K562 (cell line): ENCODE data around the gene HP. TPM values are rescaled to one million over a fixed set of nuclear protein-coding genes. Genes with fewer than 3 reads are reported as not detected.

Source experiments
- EWSR1 ChIP-seq: fragments of 450-650 bp; IDR thresholded peaks from 2 replicates; pipeline ENCODE4 v1.6.1; 2018; ENCODE audit warnings: borderline replicate concordance, mild to moderate bottlenecking, low read depth, moderate library complexity; ENCODE audit not compliant: partially characterized antibody
- FOXA3 ChIP-seq, 2 experiments: fragments of 450-650 bp in 1 of 2; sonication (generic) in 1 of 2; formaldehyde crosslinking; IDR thresholded peaks in 1 of 2; conservative IDR thresholded peaks in 1 of 2; 2 replicates each; pipeline versions ENCODE4 v1.4.0 to v1.8.0; 2020 to 2022; ENCODE audit warnings: mild to moderate bottlenecking in 2 of 2, missing genetic modification reagents in 1 of 2
- HDAC3 ChIP-seq: fragments of 450-650 bp; IDR thresholded peaks from 2 replicates; pipeline ENCODE4 v1.6.1; 2018; ENCODE audit warnings: borderline replicate concordance, mild to moderate bottlenecking, moderate library complexity; ENCODE audit not compliant: partially characterized antibody
- HDAC8 ChIP-seq: fragments of 450-650 bp; IDR thresholded peaks from 2 replicates; pipeline ENCODE4 v1.6.1; 2016; ENCODE audit warnings: mild to moderate bottlenecking, missing genetic modification characterization, moderate library complexity, missing compliant biosample characterization
- HMGN3 ChIP-seq: IDR thresholded peaks from 2 replicates; pipeline ENCODE4 v1.6.1; 2011; ENCODE audit warnings: borderline replicate concordance, low read depth, mild to moderate bottlenecking, mixed read lengths, low read length; ENCODE audit not compliant: insufficient read length; ENCODE audit errors: extremely low read depth
- MTA3 ChIP-seq: fragments of 450-650 bp; formaldehyde crosslinking; IDR thresholded peaks from 2 replicates; pipeline ENCODE4 v1.6.1; 2017; ENCODE audit warnings: mild to moderate bottlenecking, borderline replicate concordance
- NBN ChIP-seq: fragments of 450-650 bp; IDR thresholded peaks from 2 replicates; pipeline ENCODE4 v1.6.1; 2016; ENCODE audit warnings: low read depth, mild to moderate bottlenecking
- NR3C1 ChIP-seq: sonication (generic); formaldehyde crosslinking; IDR thresholded peaks from 2 replicates; pipeline ENCODE4 v1.8.1; 2022; ENCODE audit warnings: missing genetic modification reagents
- RBM34 ChIP-seq: fragments of 200-400 bp; formaldehyde crosslinking; IDR thresholded peaks from 2 replicates; pipeline ENCODE4 v1.6.1; 2018; ENCODE audit warnings: low read length, borderline replicate concordance; ENCODE audit not compliant: insufficient read depth
- SMC3 ChIP-seq: conservative IDR thresholded peaks from 2 replicates; pipeline ENCODE4 v1.6.1; 2011; ENCODE audit warnings: low read depth, low read length, improper control_type of control experiment; ENCODE audit not compliant: insufficient read depth
- SOX6 ChIP-seq: fragments of 450-650 bp; IDR thresholded peaks from 2 replicates; pipeline ENCODE4 v1.6.1; 2014; ENCODE audit warnings: mild to moderate bottlenecking
- SP1 ChIP-seq: sonication (generic); formaldehyde crosslinking; IDR thresholded peaks from 2 replicates; pipeline ENCODE4 v1.8.1; 2022; ENCODE audit warnings: mild to moderate bottlenecking, missing genetic modification reagents
- SREBF1 ChIP-seq: fragments of 150-350 bp; IDR thresholded peaks from 2 replicates; pipeline ENCODE4 v1.6.1; 2014; ENCODE audit warnings: antibody characterized with exemption, low read depth, low read length, borderline replicate concordance
- TEAD1 ChIP-seq, 2 experiments: fragments of 450-650 bp in 1 of 2; sonication (generic) in 1 of 2; formaldehyde crosslinking; IDR thresholded peaks; 2 replicates each; pipeline versions ENCODE4 v1.4.0 to v1.8.0; 2020 to 2022; ENCODE audit warnings: mild to moderate bottlenecking in 2 of 2, missing genetic modification reagents in 1 of 2
- U2AF2 ChIP-seq: fragments of 200-400 bp; formaldehyde crosslinking; optimal IDR thresholded peaks from 2 replicates; pipeline ENCODE3; 2017; ENCODE audit warnings: low read depth, mild to moderate bottlenecking, low read length
- ZNF785 ChIP-seq: fragments of 250-450 bp; sonication (Bioruptor Pico); IDR thresholded peaks from 2 replicates; pipeline ENCODE4 v1.4.0; 2020; ENCODE audit warnings: mild to moderate bottlenecking
- polyA plus RNA-seq, 8 experiments: library from polyadenylated mRNA; depleted of rRNA in 4 of 8; stranded (reverse) in 5 of 8; unstranded in 3 of 8; fragments of >200 nt; fragmentation: Nextera tagmentation in 2 of 8; fragmentation: Illumina TruSeq in 1 of 8; extraction: Ambion mirVana in 2 of 8; extraction: Trizol in 1 of 8; gene quantifications; 2 replicates each; pipeline versions ENCODE4 v1.2.1 to v1.2.3, GENCODE V29; 2011 to 2014; ENCODE audit warnings: inconsistent platforms in 1 of 8, missing spikeins in 1 of 8
- total RNA-seq, 7 experiments: library from RNA; depleted of rRNA in 6 of 7; stranded (reverse); fragments of >200 nt in 6 of 7; fragmentation: Illumina TruSeq in 2 of 7; extraction: Trizol in 2 of 7; gene quantifications; 2 replicates each; pipeline versions ENCODE4 v1.2.1 to v1.2.3, GENCODE V29; 2011 to 2021; ENCODE audit warnings: low replicate concordance in 1 of 7
- TF ChIP-seq, protein P1 (sequence below): sonication (generic); formaldehyde crosslinking; IDR thresholded peaks from 2 replicates; pipeline ENCODE4 v1.9.0; 2022; ENCODE audit warnings: mild to moderate bottlenecking, missing genetic modification reagents
- TF ChIP-seq, protein P2 (sequence below): conservative IDR thresholded peaks from 2 replicates; pipeline ENCODE4 v1.6.1; 2011; ENCODE audit warnings: low read depth, mild to moderate bottlenecking, low read length; ENCODE audit not compliant: control insufficient read depth
- TF ChIP-seq, protein P3 (sequence below), 3 experiments: fragments of 200-800 bp in 1 of 3; sonication (Bioruptor generic) in 1 of 3; sonication (generic) in 1 of 3; formaldehyde crosslinking in 1 of 3; IDR thresholded peaks; 2 replicates each; pipeline versions ENCODE4 v1.6.1 to v1.8.0; 2016 to 2022; ENCODE audit warnings: mild to moderate bottlenecking in 2 of 3, missing compliant biosample characterization in 2 of 3, missing genetic modification characterization in 2 of 3, missing genetic modification reagents in 1 of 3
- TF ChIP-seq, protein P4 (sequence below): fragments of 250-450 bp; sonication (Bioruptor Pico); IDR thresholded peaks from 2 replicates; pipeline ENCODE4 v1.8.0; 2021; ENCODE audit warnings: borderline replicate concordance, mild to moderate bottlenecking, moderate library complexity; ENCODE audit not compliant: poor library complexity, severe bottlenecking
- TF ChIP-seq, protein P5 (sequence below): fragments of 450-650 bp; formaldehyde crosslinking; conservative IDR thresholded peaks from 2 replicates; pipeline ENCODE4 v1.4.0; 2022; ENCODE audit warnings: mild to moderate bottlenecking, missing genetic modification characterization

The HP gene
- total and polyA plus RNA-seq, 9 of the 15 experiments (the other 6 are each of a cell fraction or from before 2014, with no cell fraction given) = 0.04 to 8.7 TPM; not detected in 7

DNA sequence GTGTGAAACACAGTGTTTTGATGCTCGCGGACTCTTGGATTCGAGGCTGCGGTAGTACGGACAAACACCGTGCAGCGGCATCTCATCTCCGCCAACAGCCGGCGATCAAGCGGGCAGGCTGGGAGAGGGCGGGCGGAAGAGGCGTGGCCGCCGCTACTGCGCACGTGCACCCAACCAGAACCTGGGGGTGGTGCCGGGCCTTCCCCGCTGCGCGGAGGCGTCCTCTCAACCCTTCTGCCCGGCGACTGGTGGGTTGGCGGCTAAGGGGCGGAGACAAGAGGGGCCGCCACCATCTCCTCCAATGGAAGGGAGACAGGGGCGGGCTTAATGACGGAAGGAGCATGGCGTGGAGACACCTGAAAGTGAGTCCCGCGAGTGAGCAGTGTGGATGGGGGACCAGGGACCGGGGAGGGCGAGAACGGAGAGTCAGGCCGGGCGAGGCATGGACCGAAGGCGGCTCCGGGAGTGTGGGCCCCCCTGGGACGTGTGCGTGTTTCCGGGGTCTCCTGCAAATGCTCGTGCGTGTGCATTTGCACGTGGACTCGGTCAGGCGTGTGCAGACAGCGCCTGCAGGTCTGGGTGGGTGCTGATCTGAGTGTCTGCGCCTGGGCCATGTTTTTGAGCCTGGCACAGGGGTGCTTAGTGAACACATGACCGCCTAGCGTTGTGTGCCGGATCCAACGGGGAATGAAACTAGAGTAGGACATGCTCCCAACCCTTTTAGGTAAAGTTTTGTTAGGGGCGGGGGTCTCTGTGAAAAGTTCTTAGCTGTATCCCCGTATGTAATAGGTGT is 45.7 kb upstream of the HP start, which contains the start of gene DHODH (continued):
- TF ChIP-seq, protein P1, sequence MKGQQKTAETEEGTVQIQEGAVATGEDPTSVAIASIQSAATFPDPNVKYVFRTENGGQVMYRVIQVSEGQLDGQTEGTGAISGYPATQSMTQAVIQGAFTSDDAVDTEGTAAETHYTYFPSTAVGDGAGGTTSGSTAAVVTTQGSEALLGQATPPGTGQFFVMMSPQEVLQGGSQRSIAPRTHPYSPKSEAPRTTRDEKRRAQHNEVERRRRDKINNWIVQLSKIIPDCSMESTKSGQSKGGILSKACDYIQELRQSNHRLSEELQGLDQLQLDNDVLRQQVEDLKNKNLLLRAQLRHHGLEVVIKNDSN (CRISPR knock-in tag) = peak; percentile 84
- TF ChIP-seq RBM34 (no peak), HMGN3 (peak; percentile 66), SREBF1 (no peak), NR3C1 (CRISPR knock-in tag) (no peak), SMC3 (no peak), HDAC3 (no peak), MTA3 (no peak; the same call in 1 of the 2 replicates), SP1 (CRISPR knock-in tag) (peak; percentile 94), HDAC8 (tag) (no peak), SOX6 (peak; percentile 15; the same call in 1 of the 2 replicates), TEAD1 (CRISPR knock-in tag; IDR thresholded peaks at IDR 0.05) (no peak), FOXA3 (CRISPR knock-in tag; conservative IDR thresholded peaks at IDR 0.05 in 1 of 2, IDR thresholded peaks at IDR 0.05 in 1 of 2) (peak in 1 of 2 experiments; percentile 70; a peak in 1 of 4 replicates), U2AF2 (no peak), NBN (no peak; the same call in 1 of the 2 replicates), ZNF785 (CRISPR knock-in tag) (no peak), EWSR1 (no peak)
- TF ChIP-seq, protein P2, sequence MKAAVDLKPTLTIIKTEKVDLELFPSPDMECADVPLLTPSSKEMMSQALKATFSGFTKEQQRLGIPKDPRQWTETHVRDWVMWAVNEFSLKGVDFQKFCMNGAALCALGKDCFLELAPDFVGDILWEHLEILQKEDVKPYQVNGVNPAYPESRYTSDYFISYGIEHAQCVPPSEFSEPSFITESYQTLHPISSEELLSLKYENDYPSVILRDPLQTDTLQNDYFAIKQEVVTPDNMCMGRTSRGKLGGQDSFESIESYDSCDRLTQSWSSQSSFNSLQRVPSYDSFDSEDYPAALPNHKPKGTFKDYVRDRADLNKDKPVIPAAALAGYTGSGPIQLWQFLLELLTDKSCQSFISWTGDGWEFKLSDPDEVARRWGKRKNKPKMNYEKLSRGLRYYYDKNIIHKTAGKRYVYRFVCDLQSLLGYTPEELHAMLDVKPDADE = no peak
- TF ChIP-seq, protein P3, sequence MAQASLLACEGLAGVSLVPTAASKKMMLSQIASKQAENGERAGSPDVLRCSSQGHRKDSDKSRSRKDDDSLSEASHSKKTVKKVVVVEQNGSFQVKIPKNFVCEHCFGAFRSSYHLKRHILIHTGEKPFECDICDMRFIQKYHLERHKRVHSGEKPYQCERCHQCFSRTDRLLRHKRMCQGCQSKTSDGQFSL (CRISPR knock-in tag; IDR thresholded peaks at IDR 0.05) = no peak
- TF ChIP-seq, protein P3 (tag; IDR thresholded peaks at IDR 0.05) = no peak
- TF ChIP-seq, protein P4, sequence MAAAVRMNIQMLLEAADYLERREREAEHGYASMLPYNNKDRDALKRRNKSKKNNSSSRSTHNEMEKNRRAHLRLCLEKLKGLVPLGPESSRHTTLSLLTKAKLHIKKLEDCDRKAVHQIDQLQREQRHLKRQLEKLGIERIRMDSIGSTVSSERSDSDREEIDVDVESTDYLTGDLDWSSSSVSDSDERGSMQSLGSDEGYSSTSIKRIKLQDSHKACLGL (CRISPR knock-in tag) = peak; percentile 47
- TF ChIP-seq, protein P5, sequence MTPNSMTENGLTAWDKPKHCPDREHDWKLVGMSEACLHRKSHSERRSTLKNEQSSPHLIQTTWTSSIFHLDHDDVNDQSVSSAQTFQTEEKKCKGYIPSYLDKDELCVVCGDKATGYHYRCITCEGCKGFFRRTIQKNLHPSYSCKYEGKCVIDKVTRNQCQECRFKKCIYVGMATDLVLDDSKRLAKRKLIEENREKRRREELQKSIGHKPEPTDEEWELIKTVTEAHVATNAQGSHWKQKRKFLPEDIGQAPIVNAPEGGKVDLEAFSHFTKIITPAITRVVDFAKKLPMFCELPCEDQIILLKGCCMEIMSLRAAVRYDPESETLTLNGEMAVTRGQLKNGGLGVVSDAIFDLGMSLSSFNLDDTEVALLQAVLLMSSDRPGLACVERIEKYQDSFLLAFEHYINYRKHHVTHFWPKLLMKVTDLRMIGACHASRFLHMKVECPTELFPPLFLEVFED (CRISPR knock-in tag) = no peak
